GM19043 (cell line): ENCODE data around the gene MSRB3.
"Not testable (repeated sequence)": the region's sequence is repeated elsewhere in the genome, so short reads cannot be mapped to it uniquely, and the experiment has no call there.

Source experiments
- ATAC-seq: cut with Tn5 transposase; IDR thresholded peaks from one replicate; pipeline ENCODE4 v1.9.1; 2021; ENCODE audit warnings: low read depth; ENCODE audit not compliant: unreplicated experiment

MSRB3 gene

GRCh38 chr12:65446901-65447300 is 168.4 kb downstream of the MSRB3 start:
- ATAC-seq, result no peak

GRCh38 chr12:65449400-65449799 is 170.9 kb downstream of the MSRB3 start:
- no peak for ATAC-seq

GRCh38 chr12:65450625-65451024 is 172.1 kb downstream of the MSRB3 start:
- ATAC-seq, result no peak

- no peak for ATAC-seq
Observed at GRCh38 chr12:65454115-65454787, 175.8 kb downstream of the MSRB3 start.

- ATAC-seq, result not testable (repeated sequence)
Observed at GRCh38 chr12:65457341-65457740, 178.9 kb downstream of the MSRB3 start.

GRCh38 chr12:65458718-65459117 is 180.2 kb downstream of the MSRB3 start:
- ATAC-seq, result no peak

GRCh38 chr12:65459545-65459944 is 181.1 kb downstream of the MSRB3 start:
- ATAC-seq, result no peak

- no peak for ATAC-seq
Observed at GRCh38 chr12:65460063-65460462, 181.6 kb downstream of the MSRB3 start.

- no peak for ATAC-seq
Observed at GRCh38 chr12:65461017-65461416, 182.5 kb downstream of the MSRB3 start.

- ATAC-seq, result no peak
Observed at GRCh38 chr12:65462484-65462883, 184.0 kb downstream of the MSRB3 start.

- no peak for ATAC-seq
Observed at GRCh38 chr12:65463082-65463481, 184.6 kb downstream of the MSRB3 start.

- no peak for ATAC-seq
Observed at GRCh38 chr12:65463611-65464010, 185.1 kb downstream of the MSRB3 start.

GRCh38 chr12:65464930-65465329 is 186.4 kb downstream of the MSRB3 start:
- ATAC-seq, result no peak

GRCh38 chr12:65465766-65466547 is 187.5 kb downstream of the MSRB3 start:
- no peak for ATAC-seq

GRCh38 chr12:65466911-65467310 is 188.4 kb downstream of the MSRB3 start:
- ATAC-seq, result no peak

GRCh38 chr12:65470256-65470655 is 191.8 kb downstream of the MSRB3 start:
- no peak for ATAC-seq

- ATAC-seq, result no peak
Observed at GRCh38 chr12:65472079-65472478, 193.6 kb downstream of the MSRB3 start.

- no peak for ATAC-seq
Observed at GRCh38 chr12:65474831-65475230, 196.3 kb downstream of the MSRB3 start.

- no peak for ATAC-seq
Observed at GRCh38 chr12:65477721-65478120, 199.2 kb downstream of the MSRB3 start.

- ATAC-seq, result not testable (repeated sequence)
Observed at GRCh38 chr12:65483891-65484516, 205.5 kb downstream of the MSRB3 start.

- no peak for ATAC-seq
Observed at GRCh38 chr12:65488197-65488596, 209.7 kb downstream of the MSRB3 start.

- no peak for ATAC-seq
Observed at GRCh38 chr12:65490250-65490649, 211.8 kb downstream of the MSRB3 start.
